PFSK-1 (cell line): Measurements from ENCODE around the gene NCOA3.

ENCODE experiments used
- FOXP2 ChIP-seq: optimal IDR thresholded peaks from 2 replicates; pipeline ENCODE3; 2011; ENCODE audit warnings: borderline replicate concordance, control low read depth, inconsistent platforms; ENCODE audit not compliant: insufficient read depth; ENCODE audit errors: extremely low read length, extremely low read depth
- POLR2AphosphoS5 ChIP-seq: IDR thresholded peaks from 2 replicates; pipeline ENCODE4 v1.6.1; 2012; ENCODE audit warnings: low read depth, mild to moderate bottlenecking, control low read depth, low read length, moderate library complexity
- SIN3A ChIP-seq: IDR thresholded peaks from 2 replicates; pipeline ENCODE4 v1.6.1; 2012; ENCODE audit warnings: mild to moderate bottlenecking, low read length, moderate library complexity, borderline replicate concordance; ENCODE audit not compliant: insufficient read depth
- TAF1 ChIP-seq: IDR thresholded peaks from 2 replicates; pipeline ENCODE4 v1.6.1; 2012; ENCODE audit warnings: low read length, control low read depth, borderline replicate concordance; ENCODE audit not compliant: insufficient read depth
- TF ChIP-seq, protein P1 (sequence below), 2 experiments: IDR thresholded peaks; 2 replicates each; pipeline versions ENCODE4 v1.6.1 to v1.8.0; 2011 to 2012; ENCODE audit warnings: low read depth in 2 of 2, low read length in 2 of 2, control low read depth in 1 of 2, inconsistent platforms in 1 of 2, mild to moderate bottlenecking in 1 of 2, moderate library complexity in 1 of 2; ENCODE audit not compliant: insufficient read depth in 1 of 2

NCOA3 gene

DNA sequence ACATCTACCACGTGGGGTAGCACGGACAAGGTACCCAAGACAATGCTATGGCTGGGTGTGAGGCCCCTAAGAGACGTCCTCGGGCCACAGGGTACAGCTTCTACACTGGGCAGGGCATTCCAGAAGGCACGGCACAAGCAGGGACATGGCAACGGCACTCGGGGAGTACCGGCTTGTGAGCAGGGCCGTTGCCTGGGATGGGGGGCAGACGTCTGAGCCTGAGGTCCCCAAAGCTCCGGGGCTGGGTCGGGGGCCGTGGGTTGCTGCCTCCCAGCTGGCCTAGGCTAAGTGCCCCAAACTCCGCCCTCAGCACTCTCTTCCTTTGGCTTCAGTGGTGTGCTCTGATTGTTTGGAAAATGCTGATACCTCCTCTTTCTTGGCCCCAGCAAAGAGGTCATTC is 173.0 kb downstream of the NCOA3 start:
- TF ChIP-seq, protein P1, sequence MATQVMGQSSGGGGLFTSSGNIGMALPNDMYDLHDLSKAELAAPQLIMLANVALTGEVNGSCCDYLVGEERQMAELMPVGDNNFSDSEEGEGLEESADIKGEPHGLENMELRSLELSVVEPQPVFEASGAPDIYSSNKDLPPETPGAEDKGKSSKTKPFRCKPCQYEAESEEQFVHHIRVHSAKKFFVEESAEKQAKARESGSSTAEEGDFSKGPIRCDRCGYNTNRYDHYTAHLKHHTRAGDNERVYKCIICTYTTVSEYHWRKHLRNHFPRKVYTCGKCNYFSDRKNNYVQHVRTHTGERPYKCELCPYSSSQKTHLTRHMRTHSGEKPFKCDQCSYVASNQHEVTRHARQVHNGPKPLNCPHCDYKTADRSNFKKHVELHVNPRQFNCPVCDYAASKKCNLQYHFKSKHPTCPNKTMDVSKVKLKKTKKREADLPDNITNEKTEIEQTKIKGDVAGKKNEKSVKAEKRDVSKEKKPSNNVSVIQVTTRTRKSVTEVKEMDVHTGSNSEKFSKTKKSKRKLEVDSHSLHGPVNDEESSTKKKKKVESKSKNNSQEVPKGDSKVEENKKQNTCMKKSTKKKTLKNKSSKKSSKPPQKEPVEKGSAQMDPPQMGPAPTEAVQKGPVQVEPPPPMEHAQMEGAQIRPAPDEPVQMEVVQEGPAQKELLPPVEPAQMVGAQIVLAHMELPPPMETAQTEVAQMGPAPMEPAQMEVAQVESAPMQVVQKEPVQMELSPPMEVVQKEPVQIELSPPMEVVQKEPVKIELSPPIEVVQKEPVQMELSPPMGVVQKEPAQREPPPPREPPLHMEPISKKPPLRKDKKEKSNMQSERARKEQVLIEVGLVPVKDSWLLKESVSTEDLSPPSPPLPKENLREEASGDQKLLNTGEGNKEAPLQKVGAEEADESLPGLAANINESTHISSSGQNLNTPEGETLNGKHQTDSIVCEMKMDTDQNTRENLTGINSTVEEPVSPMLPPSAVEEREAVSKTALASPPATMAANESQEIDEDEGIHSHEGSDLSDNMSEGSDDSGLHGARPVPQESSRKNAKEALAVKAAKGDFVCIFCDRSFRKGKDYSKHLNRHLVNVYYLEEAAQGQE (IDR thresholded peaks at IDR 0.05; ENCODE audit: insufficient read depth in 1 of 2, low read depth in 2 of 2, low read length in 2 of 2), result no peak
- TF ChIP-seq SIN3A (no peak), POLR2AphosphoS5 (no peak), FOXP2 (no peak), TAF1 (no peak)

DNA sequence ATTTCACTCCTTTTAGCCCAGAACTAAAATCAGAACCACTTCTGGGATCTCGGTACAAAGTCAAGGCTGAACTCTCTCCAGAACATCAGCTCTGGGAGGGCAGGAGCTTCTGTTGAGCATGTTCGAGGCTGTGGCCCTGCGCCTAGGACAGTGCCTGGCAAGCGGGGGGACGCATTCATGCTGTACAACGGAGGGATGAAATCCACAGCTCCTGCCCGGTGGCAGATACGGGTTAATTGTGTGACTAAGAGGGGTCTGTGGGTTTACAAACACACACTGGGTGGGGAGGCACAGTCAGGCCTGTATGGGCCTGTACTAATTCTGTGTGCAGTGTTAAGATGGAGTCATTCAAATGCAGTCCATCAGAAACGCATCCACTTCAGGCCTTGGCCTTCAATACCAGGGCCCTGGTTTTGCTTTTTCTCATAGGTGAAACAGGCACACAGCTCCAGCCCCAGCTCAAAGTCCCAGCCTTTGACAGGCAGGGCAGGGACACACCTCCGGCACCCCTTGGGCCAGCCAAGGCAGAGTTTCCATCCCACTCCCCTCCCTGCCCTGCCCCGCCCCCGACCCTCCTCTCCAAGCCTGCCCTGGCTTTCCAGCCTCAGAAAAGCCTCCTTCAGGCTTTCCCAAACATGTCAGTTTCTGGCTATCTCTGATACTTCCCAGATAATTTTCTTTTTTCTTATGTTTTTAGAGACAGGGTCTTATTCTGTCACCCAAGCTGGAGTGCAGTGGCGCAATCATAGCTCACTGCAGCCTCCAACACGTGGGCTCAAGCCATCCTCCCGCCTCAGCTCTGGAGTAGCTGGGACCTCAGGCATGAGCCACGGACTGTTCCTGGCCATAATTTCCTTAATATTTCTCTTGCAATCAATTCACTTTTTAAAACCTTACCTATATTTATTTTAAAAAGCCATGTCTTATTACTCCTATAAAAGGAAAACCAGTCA is 173.8 kb downstream of the NCOA3 start:
- TF ChIP-seq POLR2AphosphoS5, result no peak
- TF ChIP-seq FOXP2, result no peak
- TF ChIP-seq, protein P1 (IDR thresholded peaks at IDR 0.05; ENCODE audit: insufficient read depth in 1 of 2, low read depth in 2 of 2, low read length in 2 of 2), result no peak
- no peak for TF ChIP-seq SIN3A
- TF ChIP-seq TAF1, result no peak

DNA sequence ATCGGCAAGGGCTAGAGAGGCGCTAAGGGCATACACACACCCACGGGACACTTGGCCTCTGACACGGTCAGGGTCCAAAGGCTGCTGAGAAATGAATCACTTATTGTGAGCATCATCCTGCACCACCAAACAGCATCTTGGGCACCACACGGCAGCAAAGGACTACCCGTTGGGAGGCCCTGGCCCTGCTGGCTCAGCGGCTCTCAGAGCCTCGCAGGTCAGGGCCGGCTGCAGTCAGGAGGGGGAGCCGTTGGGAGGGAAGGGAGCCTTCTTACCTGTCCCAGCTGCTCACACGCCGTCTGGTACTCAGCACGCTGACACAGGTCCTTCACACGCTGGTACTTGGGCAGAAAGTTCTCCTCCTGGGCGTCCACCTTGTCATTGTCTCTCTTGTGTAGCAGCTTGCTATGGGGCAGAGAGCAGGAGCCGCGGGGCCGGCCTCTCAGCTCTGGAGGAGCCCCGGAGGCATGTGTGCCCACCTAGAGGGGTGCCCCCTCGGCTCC is 174.6 kb downstream of the NCOA3 start:
- TF ChIP-seq POLR2AphosphoS5 (no peak), TAF1 (no peak), SIN3A (no peak), FOXP2 (no peak)
- TF ChIP-seq, protein P1 (IDR thresholded peaks at IDR 0.05; ENCODE audit: insufficient read depth in 1 of 2, low read depth in 2 of 2, low read length in 2 of 2), result no peak

DNA sequence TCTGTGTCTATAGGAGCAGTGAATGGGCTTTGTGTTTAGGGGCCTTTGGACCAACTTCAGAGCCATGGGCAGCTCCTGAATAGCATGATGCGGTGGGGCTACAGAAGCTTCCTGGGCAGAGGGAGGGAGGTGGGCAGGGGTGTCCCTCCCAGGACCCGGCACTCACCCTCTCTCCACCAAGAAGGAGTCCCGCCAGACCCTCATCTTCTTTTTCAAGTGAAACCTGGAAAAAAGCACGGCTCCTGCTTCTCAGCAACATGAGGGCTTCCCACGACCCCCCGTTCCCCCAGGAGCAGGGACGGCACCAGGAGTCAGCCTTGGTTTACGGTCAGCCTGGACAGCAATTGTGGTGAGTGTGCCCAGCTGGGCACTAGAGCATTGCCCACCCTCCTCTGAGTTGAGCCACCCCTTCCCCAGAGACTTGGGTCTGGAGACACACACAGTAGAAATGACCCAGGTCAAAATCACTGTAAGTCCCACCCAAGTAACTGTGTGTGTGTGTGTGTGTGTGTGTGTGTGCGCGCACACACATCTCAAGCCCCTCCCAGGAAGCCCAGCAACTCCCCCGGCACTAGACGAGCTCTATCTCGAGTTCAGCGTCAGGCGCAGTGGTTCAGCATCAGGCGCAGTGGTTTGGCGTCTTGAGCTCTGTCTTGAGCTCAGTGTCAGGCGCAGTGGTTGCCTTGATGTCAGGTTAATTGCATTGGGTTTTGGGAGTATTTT is 175.4 kb downstream of the NCOA3 start:
- TF ChIP-seq POLR2AphosphoS5 (no peak), TAF1 (no peak), FOXP2 (no peak), SIN3A (no peak)
- TF ChIP-seq, protein P1 (IDR thresholded peaks at IDR 0.05; ENCODE audit: insufficient read depth in 1 of 2, low read depth in 2 of 2, low read length in 2 of 2), result no peak
